IPS-18c (cell line): ENCODE data around the gene ARHGEF38.
"Not testable (repeated sequence)": the region's sequence is repeated elsewhere in the genome, so short reads cannot be mapped to it uniquely, and the experiment has no call there.

Experiments used
- H3K4me3 ChIP-seq: 2 replicates; pipeline ENCODE4 v1.7.0; 2013; ENCODE audit warnings: low read depth, mild to moderate bottlenecking, low read length, moderate library complexity; ENCODE audit not compliant: insufficient read depth
- H3K9me3 ChIP-seq: one replicate; pipeline ENCODE4 v1.6.1; 2013; ENCODE audit warnings: mild to moderate bottlenecking, low read length, moderate library complexity; ENCODE audit not compliant: control insufficient read depth, insufficient read depth

Gene ARHGEF38

DNA sequence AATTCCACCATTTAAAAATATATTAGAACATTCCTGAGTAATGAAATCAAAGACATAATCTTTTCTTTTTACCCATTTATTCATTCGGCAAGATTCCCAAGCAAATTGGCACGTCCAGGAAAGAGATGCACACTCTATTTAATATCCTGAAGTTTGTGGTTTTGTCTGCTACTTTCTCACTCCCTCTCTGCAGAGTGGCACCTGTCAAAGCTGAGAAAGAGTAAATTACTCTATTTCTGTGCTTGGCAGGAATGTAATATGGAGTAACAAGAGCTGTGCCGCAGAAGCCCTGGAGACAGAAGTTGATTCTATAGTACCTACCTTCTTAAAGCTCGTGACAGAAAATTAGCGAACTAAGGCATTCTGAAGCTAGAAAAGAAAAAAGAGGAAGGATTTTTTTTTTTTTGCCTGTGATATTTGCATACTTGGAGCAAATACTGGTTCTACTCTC lies 161.7 kb downstream of the ARHGEF38 start:
- H3K9me3 ChIP-seq: no peaks in the 10 kb centered on the region
- no peak overlapping the region for H3K4me3 ChIP-seq

GRCh38 chr4:105714932-105715331 lies 162.5 kb downstream of the ARHGEF38 start:
- Histone ChIP-seq H3K9me3 (no peaks in the 10 kb centered on the region), H3K4me3 (no peak overlapping the region)

GRCh38 chr4:105715692-105716278 lies 163.4 kb downstream of the ARHGEF38 start:
- H3K9me3 ChIP-seq: no peaks in the 10 kb centered on the region

DNA sequence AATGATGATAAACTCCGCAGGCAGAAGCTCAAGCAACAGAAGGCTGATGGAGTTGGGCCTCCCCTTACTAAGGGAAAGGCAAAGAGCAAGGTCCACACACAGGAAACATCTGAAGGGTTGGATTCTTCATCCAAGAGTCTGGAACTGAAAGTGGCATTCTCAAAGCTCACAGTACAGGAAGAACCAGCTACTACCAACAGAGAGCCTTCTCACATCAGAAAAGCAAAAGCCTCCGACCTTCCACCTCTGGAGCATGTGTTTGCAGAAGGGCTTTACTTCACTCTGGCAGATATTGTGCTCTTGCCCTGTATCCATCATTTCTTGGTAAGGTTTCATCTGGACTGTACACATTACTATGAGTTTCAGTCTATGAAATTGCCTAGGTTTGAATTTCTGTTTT lies 166.8 kb downstream of the ARHGEF38 start:
- Histone ChIP-seq H3K4me3 (no peak overlapping the region), H3K9me3 (no peaks in the 10 kb centered on the region)

More at GRCh38 chr4:105715692-105716278, 163.4 kb downstream of the ARHGEF38 start:
- H3K4me3 ChIP-seq: no peak overlapping the region

- Histone ChIP-seq H3K9me3 (peaks cover 2% of the 10 kb centered on the region), H3K4me3 (no peak overlapping the region)
Measured at GRCh38 chr4:105725623-105726022, 173.2 kb downstream of the ARHGEF38 start.

GRCh38 chr4:105729895-105730294 lies 177.5 kb downstream of the ARHGEF38 start:
- not testable (repeated sequence) for H3K9me3 ChIP-seq, H3K4me3 ChIP-seq
